Lower leg skin (tissue), 3 donors: ENCODE data around the gene LITAFD.

Experiments
- CTCF ChIP-seq, 3 donors: fragments of 450-650 bp; IDR thresholded peaks; one replicate each; pipeline ENCODE4 v1.5.1; 2016; ENCODE audit warnings: antibody characterized with exemption in 3 of 3, mild to moderate bottlenecking in 3 of 3, moderate library complexity in 2 of 3
- POLR2A ChIP-seq, 2 donors: fragments of 450-650 bp; IDR thresholded peaks; one replicate each; pipeline ENCODE4 v1.6.1; 2016 to 2017; ENCODE audit warnings: antibody characterized with exemption in 2 of 2, mild to moderate bottlenecking in 1 of 2, moderate library complexity in 1 of 2

GRCh38 chr16:8846401-8846932, 35.7 kb upstream of the LITAFD start:
- TF ChIP-seq CTCF (IDR thresholded peaks at IDR 0.05) (no peak), POLR2A (IDR thresholded peaks at IDR 0.05) (no peak)
